ENCODE results near the gene PRR5L.

PRR5L gene

GRCh38 chr11:36361472-36361871, 65.4 kb downstream of the PRR5L start:
- no peak for DNase-seq

GRCh38 chr11:36361901-36362391, 65.9 kb downstream of the PRR5L start:
- DNase-seq, result no peak

- DNase-seq, result no peak
These were observed 66.8 kb downstream of the PRR5L start for GRCh38 chr11:36362902-36363301.

- DNase-seq, result no peak
These were observed 67.5 kb downstream of the PRR5L start for GRCh38 chr11:36363361-36364268.

- no peak for DNase-seq
These were observed 68.7 kb downstream of the PRR5L start for GRCh38 chr11:36364551-36365325.

- no peak for DNase-seq
These were observed 69.8 kb downstream of the PRR5L start for GRCh38 chr11:36365907-36366306.

- no peak for DNase-seq
These were observed 72.0 kb downstream of the PRR5L start for GRCh38 chr11:36367806-36368680.

GRCh38 chr11:36371181-36371580, 75.1 kb downstream of the PRR5L start:
- no peak for DNase-seq

- DNase-seq, result no peak
These were observed 75.5 kb downstream of the PRR5L start for GRCh38 chr11:36371590-36371989.

- DNase-seq, result no peak
These were observed 76.1 kb downstream of the PRR5L start for GRCh38 chr11:36372101-36372771.

- DNase-seq, result no peak
These were observed 77.2 kb downstream of the PRR5L start for GRCh38 chr11:36373016-36374010.

- no peak for DNase-seq
These were observed 78.6 kb downstream of the PRR5L start for GRCh38 chr11:36374726-36375125.

- no peak for DNase-seq
These were observed 79.4 kb downstream of the PRR5L start for GRCh38 chr11:36375353-36376008.

GRCh38 chr11:36376009-36376887, 80.2 kb downstream of the PRR5L start:
- no peak for DNase-seq

- DNase-seq, result no peak
These were observed 81.0 kb downstream of the PRR5L start for GRCh38 chr11:36376888-36377758.

GRCh38 chr11:36377759-36378564, 81.9 kb downstream of the PRR5L start:
- DNase-seq, result no peak

GRCh38 chr11:36379653-36380052, 83.6 kb downstream of the PRR5L start:
- DNase-seq, result no peak
